Type B pancreatic cell (in vitro differentiated cells): ENCODE measurements around the gene NFATC2IP. TPM values are rescaled to one million over a fixed set of nuclear protein-coding genes. Genes with fewer than 3 reads are reported as not detected.
"Not testable (repeated sequence)": the region's sequence is repeated elsewhere in the genome, so short reads cannot be mapped to it uniquely, and the experiment has no call there.

ENCODE experiments used
- DNase-seq: peaks from one replicate; pipeline ENCODE4 v3.0.0; 2021; ENCODE audit warnings: mixed read lengths; ENCODE audit not compliant: unreplicated experiment; ENCODE audit errors: extremely low spot score
- H3K27ac Mint-ChIP-seq: 2 replicates; pipeline ENCODE4 v1.8.0; 2021; ENCODE audit warnings: mild to moderate bottlenecking, mixed read lengths
- H3K27me3 Mint-ChIP-seq: 2 replicates; pipeline ENCODE4 v1.8.0; 2021; ENCODE audit warnings: mixed read lengths
- H3K36me3 Mint-ChIP-seq: 2 replicates; pipeline ENCODE4 v1.8.0; 2021; ENCODE audit warnings: mixed read lengths
- H3K4me1 Mint-ChIP-seq: one replicate; pipeline ENCODE4 v1.8.0; 2021; ENCODE audit warnings: mixed read lengths; ENCODE audit not compliant: unreplicated experiment
- H3K4me3 Mint-ChIP-seq: 2 replicates; pipeline ENCODE4 v1.8.0; 2021; ENCODE audit warnings: mild to moderate bottlenecking, mixed read lengths
- H3K9me3 Mint-ChIP-seq: 2 replicates; pipeline ENCODE4 v1.8.0; 2021; ENCODE audit warnings: mixed read lengths
- CTCF ChIP-seq: fragments of 200-600 bp; sonication (generic); conservative IDR thresholded peaks from 2 replicates; pipeline ENCODE4 v1.5.0; 2021; ENCODE audit warnings: antibody characterized with exemption, mild to moderate bottlenecking
- total RNA-seq: library from RNA; stranded (reverse); gene quantifications from 2 replicates; pipeline ENCODE4 v1.2.1, GENCODE V29; 2021; ENCODE audit warnings: low replicate concordance

NFATC2IP gene
- total RNA-seq, 1 donor from 2014 or later: 64.4 TPM

DNA sequence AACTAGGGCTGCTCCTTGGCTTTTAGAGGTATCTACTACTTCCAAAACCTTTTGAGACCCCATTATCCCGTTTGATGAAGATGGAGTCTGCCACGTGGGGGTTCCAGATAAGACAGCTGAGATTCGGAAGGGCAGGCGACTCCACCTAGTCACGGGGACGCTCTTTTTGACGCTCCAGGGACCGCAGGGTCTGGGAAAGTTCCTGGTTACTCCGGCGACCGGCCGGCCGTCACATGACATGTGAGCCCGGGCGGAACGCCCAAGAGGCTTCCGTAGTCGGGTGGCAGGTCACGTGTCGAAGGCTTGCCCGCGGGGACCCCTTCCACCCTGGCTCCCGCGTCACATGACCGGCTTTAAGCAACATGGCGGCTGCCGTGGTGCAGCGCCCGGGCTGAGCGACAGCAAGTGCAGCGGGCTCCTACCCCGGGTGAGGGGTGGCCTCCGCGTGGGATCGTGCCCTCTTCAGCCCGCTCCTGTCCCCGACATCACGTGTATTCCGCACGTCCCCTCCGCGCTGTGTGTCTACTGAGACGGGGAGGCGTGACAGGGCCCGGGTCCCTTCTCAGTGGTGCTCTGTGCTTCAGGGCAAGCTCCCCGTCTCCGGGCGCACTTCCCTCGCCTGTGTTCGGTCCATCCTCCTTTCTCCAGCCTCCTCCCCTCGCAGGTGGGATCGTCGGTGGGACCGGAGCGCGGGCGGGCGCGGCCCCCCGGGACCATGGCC, 23.9 kb downstream of the NFATC2IP start, which contains the start of gene SPNS1:
Gene SPNS1, plus strand, starts transcription at position 342 of the 721 bp plus-strand sequence. Its CDS starts 374 bp downstream, at position 716.
- Mint-ChIP-seq H3K27me3 (no peaks in the 10 kb centered on the region), H3K27ac (peak within 1 kb of the TSS; percentile 93), H3K4me3 (peak within 1 kb of the TSS; percentile 97), H3K4me1 (peaks cover 11% of the 10 kb centered on the region), H3K36me3 (no peaks in the 10 kb centered on the region), H3K9me3 (no peaks in the 10 kb centered on the region)
- peak; percentile 98 for DNase-seq
- TF ChIP-seq CTCF: no peak

DNA sequence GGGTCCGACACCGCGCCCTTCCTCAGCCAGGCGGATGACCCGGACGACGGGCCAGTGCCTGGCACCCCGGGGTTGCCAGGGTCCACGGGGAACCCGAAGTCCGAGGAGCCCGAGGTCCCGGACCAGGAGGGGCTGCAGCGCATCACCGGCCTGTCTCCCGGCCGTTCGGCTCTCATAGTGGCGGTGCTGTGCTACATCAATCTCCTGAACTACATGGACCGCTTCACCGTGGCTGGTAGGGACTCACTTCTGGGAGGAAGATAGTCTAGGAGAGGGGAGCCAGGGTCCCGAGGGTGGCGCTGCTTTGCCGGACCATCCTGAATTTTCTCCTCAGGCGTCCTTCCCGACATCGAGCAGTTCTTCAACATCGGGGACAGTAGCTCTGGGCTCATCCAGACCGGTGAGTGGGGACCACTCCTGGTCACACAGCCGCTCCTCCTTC, 24.4 kb downstream of the NFATC2IP start:
- Mint-ChIP-seq H3K27me3 (no peaks in the 10 kb centered on the region), H3K27ac (peak overlapping the region; percentile 79), H3K4me3 (peak overlapping the region; percentile 97), H3K36me3 (no peaks in the 10 kb centered on the region), H3K9me3 (no peaks in the 10 kb centered on the region), H3K4me1 (peaks cover 11% of the 10 kb centered on the region)
- DNase-seq: no peak
- no peak for TF ChIP-seq CTCF

DNA sequence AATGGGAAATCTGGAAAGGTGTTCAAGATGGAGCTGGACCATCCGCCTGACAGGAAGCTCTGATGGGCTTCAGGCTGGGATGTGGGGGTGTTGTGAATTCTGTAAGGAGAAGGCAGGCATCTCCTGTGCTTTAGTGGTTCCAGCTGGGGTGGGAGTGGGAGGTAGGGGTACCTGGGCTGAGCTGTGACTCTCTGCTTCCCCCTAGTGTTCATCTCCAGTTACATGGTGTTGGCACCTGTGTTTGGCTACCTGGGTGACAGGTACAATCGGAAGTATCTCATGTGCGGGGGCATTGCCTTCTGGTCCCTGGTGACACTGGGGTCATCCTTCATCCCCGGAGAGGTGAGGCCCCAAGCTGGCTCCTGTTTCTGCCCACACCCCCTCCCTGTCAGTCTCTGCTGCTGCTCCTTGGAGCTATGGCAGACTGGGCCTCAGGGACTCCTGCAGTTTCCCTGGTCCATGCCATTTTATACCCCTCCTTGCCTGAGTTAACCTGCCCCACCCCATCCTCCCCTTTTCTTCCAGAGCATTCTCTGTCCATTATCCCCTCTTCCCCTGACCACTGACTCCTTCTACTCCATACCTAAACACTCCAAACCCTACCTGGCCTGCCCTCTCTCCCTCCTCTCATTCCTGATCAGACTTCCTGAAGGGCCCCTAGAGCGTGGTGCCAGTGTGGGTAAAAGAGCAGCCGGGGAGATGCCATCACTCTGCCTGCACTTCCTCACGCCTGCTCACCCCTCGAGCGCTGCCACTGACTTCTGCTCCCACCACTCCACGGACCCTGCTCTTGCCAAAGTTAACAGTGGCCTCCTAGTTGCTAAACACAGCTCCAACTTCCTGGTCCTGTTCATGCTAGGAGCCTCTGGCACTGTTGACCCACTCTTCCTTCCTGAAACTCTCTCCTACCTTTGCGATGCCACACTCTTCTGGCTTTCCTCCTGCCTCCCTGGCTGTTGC, 27.2 kb downstream of the NFATC2IP start:
- Mint-ChIP-seq H3K4me3 (peak overlapping the region; percentile 37), H3K27me3 (no peaks in the 10 kb centered on the region), H3K36me3 (no peaks in the 10 kb centered on the region), H3K9me3 (no peaks in the 10 kb centered on the region), H3K4me1 (peaks cover 11% of the 10 kb centered on the region), H3K27ac (peak overlapping the region; percentile 41)
- DNase-seq: no peak
- TF ChIP-seq CTCF: peak; percentile 58

DNA sequence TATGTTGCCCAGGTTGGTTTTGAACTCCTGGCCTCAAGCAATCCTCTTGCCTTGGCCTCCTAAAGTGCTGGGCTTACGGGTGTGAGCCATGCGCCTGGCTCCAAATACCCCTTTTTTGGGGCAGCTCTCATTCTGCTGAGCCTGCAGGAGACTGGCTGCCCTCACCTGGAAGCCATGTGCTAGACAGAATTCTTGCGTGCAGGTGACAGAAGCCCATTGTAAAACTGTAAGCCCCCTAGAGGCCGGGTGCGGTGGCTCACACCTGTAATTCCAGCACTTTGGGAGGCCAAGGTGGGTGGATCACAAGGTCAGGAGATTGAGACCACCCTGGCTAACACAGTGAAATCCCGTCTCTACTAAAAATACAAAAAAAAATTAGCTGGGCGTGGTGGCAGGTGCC, 29.6 kb downstream of the NFATC2IP start:
- not testable (repeated sequence) for H3K4me3 Mint-ChIP-seq, H3K27ac Mint-ChIP-seq, H3K36me3 Mint-ChIP-seq, H3K27me3 Mint-ChIP-seq, H3K9me3 Mint-ChIP-seq, H3K4me1 Mint-ChIP-seq, DNase-seq
- peak; percentile 35 for TF ChIP-seq CTCF

DNA sequence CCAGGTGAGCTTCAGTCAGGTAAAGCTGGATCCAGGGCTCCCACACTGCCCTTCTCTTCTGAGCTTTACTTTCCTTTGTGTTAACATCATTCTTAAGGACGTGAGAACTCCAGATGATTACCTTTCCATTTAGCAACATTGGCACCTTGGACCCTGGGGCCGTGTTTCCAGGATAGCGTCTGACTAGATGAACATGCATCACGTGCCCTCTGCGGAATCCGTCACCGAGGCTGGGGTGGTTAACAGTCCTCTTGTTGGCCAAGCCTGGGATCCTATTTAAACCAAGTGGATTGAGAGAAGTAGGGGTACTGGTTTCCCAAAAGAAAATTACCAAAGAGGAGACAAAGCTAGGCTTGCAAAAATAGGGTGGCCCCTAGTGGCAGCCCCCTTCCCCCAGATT, 30.2 kb downstream of the NFATC2IP start:
- Mint-ChIP-seq H3K9me3 (no peaks in the 10 kb centered on the region), H3K36me3 (peaks cover 10% of the 10 kb centered on the region)
- no peak for TF ChIP-seq CTCF

More for the DNA sequence above, 30.2 kb downstream of the NFATC2IP start:
- Mint-ChIP-seq H3K4me3 (no peak overlapping the region), H3K4me1 (no peaks in the 10 kb centered on the region), H3K27me3 (no peaks in the 10 kb centered on the region), H3K27ac (no peak overlapping the region)
- no peak for DNase-seq
